NCI-H524 treated with DMSO at 0.1 percent for 48 hours (cell line): ENCODE data around the gene THADA.

ENCODE experiments used
- DNase-seq: peaks from one replicate; lab custom pipeline; 2025; lab: John Stamatoyannopoulos, UW

THADA gene

DNA sequence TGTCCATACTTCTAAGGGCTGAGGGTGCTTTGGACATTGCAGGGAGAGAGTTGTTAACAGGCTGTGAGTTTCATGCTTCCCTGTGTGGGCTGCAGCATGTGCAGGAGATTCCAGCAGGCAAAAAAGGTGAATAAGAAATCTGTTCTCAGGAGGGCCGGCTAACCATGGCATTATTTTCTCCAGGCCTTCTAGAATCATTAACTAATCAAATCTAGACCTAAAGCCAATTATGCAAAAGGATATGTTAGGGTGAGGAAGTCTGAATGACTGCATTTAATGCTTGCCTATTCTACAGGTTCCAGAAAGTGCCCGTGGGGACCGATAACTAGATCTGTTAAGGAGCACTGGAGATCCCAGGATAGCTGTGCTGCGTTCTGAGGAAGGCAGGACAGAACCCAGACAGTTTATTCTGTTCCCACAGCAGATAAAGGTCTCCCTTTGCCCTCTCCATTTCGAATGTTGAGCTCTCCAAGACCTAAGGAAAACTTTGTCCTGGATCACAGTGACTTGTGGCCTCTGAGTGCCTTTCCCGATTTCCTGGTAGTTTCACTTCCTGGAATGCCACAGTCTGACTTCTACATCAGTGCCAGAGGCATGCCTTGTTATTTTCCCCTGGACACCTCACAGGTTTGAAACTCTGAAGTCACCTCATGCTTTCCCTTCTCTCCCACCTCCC lies 319.4 kb downstream of the THADA start:
- DNase-seq, result no peak

DNA sequence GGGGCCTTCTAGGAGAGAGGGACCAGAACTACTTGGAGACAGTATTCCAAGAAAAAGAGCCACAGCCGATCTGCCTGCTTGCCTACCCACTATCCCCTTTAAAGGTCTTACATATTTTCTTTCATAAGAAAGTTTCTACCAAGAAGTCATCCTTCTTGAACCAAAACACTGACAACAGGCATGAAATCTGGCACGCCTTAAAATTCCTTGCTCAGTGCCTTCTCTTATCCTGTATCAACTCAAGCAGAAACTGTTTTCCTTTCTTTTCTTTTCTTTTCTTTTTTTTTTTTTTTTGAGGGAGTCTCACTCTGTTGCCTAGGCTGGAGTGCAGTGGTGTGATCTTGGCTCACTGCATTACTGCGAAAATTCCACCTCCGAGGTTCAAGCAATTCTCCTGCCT lies 321.1 kb downstream of the THADA start:
- no peak for DNase-seq

DNA sequence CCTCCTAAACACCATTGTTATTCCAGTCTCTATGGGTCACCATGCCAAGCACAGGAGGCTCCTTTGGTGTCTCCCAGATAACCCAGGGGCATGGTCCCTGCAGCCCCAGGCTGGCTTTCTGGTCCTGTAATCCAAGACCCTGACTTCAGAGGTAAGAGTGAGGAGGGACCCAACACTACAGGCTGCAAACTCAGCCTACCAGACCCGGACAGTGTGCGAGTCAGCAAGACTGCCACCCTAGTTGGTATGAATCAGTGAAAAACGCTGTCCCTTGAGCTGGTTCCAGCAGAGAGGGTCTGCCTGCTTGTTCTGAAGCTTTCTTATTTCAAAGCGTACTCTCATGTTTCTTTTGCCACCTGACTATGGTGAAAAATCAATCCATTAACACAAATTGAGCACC lies 321.8 kb downstream of the THADA start:
- DNase-seq, result no peak

DNA sequence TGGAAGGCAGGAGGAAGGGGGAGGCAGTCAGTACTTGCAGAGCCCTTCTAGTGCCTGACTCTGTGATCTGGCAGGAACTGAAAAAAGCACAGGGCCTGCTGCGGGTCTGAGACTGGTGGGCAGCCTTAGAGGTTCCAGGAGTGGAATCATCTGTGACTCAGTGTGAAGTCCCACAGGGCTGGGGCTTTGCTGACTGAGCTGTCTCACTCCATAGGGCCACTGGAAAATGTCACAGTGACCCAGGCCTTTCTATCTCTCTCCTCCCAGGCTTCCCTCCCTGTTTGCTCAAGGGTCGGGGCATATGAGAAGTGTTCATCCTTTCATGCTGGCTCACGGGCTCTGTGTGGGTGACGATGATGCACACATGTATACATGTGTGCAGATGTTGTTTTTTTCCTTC lies 322.3 kb downstream of the THADA start:
- no peak for DNase-seq

DNA sequence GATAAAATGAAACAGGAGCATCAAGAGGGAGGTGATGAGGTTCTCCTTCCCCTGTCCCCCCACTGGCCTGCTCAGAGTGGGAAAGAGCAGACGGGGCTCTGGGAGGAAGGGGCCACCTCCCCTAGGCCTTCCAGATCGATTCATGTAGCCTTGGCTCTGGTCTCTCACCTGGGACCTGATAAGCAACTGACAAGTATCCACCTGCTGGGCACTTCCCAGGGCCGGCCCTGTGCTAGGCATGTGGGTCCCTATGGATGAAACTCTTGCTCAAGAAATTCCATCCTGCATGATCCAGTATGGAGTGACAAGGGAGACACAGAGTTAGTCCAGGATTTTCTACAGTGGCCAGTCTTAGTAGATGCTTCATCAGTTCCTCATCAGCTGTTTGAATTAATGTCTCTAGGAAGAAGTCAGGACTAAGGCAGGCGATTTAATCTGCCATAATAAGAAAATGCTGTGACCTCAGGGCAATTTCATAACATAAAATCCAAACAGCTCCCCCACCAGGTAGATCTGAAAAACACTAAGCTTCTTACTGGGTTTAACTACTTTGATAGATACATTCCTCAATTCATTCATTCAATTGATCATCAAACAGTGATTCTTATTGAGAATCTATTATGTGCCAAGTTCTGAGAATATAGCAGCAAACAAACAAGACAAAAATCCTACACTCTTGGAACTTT lies 324.8 kb downstream of the THADA start:
- no peak for DNase-seq

DNA sequence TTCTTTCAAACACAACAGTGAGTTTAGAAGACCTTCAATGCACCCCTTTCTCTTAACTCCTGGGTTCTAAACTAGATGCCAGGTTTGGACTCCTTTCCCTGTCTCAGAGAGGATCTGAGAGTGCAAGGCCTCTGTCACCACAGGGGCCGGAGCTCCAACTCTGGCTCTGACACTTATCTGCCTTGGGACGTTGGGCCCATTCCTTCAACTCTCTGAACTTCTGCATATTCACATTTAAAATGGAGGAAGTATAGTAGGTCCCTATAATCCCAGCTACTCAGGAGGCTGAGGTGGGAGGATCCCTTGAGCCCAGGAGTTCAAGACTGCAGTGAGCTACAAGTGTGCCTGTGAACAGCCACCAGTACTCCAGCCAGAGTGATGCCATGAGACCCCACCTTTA lies 325.4 kb downstream of the THADA start:
- DNase-seq, result no peak

DNA sequence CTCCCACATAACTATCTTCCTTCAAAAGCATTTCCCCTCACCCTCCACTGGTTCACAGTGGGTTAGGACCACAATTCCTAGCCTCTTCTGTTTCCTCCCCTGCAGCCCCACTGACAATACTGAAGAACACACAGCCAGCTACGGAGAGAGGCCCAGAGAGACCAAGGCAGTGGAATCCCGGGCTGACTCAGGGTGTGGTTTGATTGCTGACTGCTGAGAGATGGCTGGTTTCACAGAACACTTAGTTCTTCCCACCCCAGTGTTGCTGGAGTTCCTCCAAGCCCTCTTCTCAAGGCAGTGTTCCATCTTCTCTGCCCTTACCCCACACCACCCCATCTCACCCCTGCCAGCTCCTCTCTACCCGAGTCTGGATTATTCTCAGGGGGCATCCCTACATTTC lies 326.1 kb downstream of the THADA start:
- DNase-seq, result no peak

DNA sequence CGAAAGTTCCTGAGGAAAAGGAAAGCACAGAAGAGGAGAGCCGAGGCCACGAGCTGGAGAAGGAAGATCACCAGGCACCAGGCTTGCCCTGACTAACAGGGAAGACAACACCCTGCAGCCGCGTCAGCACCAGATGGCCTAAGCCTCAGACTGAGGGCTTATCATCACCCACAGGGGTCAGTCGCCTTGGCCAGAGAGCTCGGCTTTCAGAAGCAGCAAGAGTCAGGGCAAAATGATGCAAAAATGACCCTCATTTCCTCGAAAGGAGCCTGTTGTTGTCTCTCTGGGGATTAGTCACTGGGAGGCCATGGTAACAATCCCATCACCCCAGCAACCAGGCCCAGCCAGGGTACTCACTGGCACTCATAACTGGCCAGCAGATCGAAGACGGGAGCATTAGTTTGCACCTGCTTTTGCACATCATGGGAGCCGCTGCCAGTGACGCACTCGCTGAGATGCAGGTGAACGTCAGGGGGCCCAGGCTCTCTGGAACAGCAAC lies 326.7 kb downstream of the THADA start:
- DNase-seq, result peak; percentile 13

DNA sequence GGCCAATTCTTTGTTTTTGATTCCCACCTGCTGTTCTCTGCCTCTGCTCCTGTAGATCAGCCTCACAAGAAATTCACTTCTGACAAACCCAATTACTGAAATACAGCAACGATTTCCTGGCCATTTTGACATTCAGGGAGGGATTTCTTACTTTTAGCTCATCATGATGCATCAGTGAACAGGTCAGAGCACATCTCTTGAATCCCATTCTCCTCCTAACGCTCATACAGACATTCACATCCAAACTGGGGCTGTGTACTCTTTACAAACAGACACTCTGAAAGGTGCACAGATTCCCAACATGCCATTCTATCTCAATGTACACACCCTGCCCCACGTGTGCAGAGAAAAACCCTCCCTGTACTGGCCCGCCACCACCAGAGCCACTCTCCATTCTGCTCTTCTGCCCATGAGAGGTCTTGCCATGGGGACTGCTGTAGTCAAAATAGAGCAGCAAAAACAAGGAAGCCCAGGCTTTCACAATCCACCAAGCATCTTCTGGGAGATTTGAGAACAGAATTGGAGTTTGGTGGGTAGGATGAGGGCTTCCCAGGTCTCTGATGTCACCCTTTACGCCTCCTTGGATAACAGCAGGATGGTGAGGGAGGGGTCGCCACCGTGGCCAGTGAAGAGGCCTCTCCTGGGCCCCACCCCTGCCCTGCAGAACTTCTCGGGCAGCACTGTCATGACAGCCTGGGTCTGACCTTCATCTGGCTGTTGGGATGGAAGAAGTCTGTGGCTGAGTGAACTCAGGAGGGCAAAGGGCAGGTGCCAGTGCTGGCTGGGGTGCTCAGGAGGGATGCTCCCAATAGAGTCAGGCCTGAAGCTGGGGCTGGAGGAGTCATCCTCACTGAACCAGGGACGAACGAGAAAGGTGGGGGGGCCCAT lies 327.5 kb downstream of the THADA start:
- DNase-seq, result no peak

DNA sequence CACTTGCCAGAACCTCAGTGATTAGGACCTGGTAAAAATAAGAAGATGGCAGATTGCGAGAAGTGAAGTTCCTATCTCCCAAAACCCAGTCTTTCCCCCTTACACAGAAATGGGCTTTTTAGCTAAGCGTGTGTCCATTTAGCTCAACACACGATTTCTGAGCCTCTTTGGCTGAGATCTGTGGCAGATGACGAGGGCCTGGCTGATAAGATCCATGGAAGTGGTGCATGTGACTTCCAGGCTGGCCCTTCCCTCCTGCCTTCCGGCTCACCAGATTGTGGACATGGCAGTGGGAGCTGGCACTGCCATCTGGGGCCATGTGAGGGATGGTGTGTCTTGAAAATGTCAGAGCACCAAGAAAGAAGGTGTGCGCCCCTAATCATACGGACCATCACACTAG lies 328.5 kb downstream of the THADA start:
- DNase-seq, result no peak

DNA sequence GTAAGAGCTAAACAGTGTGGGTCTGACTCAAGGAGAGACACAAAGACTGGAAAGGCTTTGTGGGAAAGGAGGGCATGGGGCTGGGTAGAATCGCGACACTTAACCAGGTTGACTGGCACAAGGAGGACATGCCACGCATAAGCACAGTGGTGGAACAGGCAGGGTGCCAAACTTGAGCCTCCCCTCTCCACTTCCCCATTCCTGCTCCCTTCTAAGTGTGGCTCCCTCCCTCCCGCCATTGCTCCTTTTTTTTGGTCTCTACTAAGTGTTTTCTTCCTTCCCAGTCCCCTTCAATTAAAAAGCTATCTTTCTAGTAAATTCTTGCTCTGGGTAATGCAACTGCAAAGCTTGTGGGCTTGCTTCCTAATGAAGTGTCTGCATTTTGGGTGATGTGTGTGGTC lies 329.1 kb downstream of the THADA start:
- DNase-seq, result no peak

DNA sequence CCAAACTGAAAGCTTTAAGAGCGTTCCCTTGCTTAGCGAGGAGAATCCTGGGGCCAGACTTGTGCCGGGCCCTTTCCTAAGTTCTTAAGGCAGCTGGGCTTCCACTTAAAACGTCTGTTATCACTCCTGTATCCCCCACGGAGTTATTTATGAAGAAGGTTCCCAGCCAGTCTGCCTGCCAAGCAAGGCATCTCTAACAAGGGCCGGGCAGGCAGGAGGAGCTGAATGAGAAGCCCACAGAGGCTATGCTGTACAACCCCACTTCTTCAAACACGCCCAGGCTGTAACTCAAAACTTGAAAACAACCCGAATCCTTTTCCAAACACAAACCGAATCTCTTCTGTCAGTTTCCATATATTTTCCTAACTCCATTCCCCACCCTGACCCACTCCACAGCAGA lies 330.4 kb downstream of the THADA start:
- DNase-seq, result no peak

DNA sequence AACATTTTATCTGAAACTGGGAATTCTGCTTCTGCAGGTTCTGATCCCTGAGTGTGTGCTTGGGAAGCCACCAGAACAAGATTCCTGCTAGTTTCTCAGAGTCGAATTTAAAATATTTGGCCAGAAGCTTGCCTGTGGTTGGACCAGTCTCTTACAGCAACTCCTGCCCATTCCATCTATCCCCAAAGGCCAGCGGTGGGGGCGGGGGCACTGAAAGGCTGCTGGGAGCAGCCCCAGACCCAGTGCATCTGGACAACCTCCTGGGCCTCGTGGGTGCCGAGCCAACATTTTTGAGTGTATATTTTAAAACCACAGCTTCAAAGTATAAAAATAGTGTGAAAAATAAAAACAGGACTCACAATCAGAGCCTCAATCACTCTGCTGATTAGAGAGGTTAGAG lies 330.8 kb downstream of the THADA start:
- DNase-seq, result no peak

DNA sequence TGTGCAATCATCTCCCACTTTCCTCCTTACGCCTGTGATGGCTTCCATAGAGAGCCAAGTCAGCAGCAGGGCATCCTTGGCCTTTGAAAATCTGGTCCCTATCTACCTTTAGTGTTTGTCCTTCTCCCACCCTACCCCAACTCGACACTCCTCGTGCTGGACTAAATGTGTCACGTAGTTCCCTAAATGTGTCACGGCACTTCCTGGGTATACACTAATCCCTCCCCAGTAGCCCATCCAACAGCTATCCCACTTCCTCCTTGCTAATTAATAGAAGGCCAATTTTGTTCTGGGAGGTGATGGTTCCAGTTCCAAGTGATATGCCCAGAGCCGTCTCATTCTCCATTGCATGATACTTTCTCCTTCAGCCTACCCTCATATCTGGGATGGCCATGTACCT lies 332.9 kb downstream of the THADA start:
- DNase-seq, result no peak

DNA sequence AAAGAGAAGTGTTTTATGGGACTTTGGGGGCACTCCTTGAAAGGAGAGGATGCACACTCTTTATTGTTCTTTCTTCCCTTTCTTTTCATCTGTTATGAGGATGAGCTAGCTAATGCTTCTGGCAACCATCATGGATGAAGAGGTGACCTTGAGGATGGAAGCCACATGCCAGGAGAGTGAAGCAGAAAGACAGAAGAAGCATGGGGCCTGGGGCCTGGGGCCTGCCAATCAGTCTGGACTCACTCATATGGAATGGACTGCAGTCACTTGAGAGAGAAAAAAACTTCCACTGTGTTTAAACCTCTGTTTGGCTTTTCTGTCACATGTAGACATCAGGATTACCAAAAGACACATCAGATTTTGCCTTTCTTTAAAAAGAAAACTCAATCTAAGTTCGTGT lies 333.6 kb downstream of the THADA start:
- no peak for DNase-seq

DNA sequence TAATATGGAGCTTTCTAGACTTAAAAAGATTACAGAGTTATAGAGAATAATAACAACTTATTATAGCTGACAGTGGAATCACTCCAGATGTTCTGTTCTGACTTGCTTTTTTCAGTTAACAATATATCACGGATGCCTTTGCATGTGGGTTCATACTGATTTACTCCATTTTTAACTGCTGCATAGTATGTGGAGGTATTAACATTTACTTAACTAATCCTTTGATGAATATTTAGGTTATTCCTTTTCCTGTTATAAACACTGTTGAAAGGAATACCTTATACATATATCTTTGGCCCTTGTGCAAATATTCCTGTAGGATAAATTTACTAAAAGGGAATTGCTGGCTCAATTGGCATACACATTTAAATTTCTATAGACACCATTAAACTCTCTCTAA lies 336.3 kb downstream of the THADA start:
- DNase-seq, result no peak

DNA sequence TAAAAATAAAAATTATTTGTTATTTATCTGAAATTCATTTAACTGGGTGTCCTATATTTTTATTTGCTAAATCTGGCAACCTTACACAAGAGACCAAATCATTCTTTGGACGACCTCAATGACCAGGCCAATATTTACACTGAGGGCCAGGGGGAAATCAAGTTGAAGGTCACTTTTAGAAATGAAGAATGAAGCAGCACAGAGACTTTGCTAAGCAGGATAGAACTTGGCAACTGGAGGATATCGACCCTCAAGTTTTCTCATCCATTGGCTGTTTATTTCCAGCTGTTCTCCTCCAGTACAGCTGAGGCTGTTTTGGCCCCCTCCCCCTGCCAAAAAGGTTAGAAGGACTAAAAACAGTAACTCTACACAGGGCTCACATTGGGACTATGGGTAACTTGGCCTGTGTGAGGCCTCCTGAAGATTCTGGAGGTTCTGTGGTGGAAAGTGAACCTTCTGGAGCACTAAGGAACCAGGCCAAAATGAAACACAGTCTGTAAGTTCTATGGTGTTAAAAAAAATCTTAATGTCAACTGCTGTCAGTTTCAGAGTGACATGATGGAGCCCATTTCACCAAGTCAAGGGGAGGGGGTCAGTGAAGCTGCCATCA lies 337.2 kb downstream of the THADA start:
- no peak for DNase-seq

DNA sequence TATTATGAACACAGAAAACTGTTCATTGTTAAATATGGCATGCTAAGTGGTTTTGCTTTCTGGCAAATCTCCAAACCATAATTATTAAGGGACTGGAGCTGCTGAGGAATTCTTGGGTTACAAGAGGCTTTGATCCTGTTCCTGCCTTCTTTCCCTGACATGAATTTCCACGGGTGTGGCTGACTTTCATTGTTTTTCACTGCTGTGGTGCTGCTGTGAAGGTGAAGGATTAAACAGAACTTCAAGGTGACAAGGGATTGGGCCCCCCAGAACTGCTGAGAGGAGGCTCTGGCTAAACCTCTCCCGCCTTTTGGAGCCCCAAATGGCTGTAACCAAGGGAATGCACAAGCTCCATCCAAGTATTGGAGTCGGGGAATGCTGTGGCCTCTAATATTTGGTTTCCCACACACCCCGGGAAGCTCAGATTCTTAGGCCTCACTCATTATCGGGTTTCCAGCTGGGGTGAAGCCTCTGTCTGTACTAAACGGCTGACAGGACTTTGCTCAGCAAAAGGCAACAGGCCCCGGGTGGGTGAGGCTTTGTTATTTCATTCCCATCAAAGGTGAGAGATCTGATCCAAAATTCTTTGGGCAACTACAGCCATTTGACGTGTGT lies 340.4 kb downstream of the THADA start:
- no peak for DNase-seq

DNA sequence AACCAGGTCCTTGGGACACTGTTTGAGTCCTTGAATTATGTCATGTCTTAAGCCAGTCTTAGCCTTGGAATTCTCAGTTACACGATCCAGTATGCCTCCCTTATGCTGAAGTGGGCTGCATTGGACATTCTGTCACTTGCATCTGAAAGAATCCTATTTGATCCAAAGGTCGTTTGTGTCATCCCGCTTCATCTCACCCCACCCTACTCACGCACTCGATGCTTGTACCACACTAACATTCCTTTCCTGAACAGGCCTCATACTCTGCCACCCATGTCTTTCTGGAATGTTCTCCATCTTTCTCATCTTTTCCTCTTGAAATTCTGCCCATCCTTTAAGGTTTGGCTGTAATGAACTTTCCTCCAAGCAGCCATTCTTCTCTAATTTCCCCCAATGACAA lies 341.5 kb downstream of the THADA start:
- no peak for DNase-seq

DNA sequence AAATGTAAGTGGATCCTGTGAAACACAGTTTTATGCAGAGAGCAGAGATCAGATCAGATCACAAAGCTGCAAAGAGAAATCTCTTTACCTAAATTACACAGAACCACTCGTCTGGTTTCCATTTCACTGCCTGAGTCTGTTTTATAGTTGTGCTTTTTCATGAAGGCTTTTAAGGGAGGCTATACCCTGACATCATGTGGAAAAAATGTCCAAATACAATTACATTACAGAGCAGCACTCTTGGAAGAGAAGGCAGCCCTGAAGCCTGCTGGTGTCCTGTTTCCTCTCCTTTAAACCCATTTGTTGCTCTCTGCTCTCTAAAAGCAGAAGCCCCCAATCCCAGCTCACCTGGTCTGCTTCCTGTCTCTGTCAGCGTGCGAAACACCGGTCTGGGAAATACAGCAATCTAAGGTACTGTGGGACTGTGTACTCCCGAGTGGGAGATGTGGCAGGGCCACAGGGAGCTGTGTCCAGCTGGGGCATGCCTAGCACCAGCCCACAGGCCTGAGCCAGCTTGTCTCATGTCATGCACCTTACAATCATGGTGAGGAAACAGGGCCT lies 344.6 kb downstream of the THADA start:
- DNase-seq, result no peak

DNA sequence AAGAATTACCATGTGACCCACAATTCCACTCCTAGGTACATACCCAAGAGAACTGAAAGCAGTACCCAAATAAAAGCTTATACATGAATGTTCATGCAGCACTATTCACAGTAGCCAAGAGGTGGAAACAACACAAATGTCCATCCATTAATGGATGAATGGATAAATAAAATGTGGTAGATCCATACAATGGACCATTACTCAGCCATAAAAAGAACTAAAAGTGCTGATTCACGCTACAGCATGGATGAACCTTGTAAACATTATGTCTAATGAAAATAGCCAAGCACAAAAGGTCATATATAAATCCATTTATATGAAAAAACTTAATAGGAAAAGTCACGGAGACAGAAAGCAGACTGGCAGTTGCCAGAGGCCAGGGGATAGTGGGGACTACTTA lies 345.8 kb downstream of the THADA start:
- DNase-seq, result no peak

DNA sequence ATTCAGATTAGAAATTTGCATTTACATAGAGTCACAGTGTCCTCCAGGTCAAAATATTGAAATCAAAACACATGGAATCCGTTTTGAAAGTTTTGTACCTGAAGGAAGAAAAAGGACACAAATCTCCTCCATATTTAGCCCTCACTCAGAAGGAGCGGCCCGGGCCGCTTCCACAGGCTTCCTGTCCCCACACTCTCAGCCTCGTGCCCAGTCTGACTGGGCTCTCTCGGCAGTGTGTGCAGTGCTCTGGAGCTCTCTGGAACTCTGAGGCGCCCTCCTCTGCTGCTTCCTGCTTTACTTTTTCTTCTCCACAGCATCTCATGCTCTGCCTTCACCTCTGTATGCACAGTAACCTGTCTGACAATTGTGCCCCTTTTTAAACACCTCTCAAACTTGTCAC lies 347.2 kb downstream of the THADA start:
- DNase-seq, result no peak
